EH (cell line): ENCODE data around the gene GRID1.
"Not testable (repeated sequence)": the region's sequence is repeated elsewhere in the genome, so short reads cannot be mapped to it uniquely, and the experiment has no call there.

Experiments used
- DNase-seq: peaks from one replicate; pipeline ENCODE4 v3.0.0-alpha.2; 2015; ENCODE audit warnings: low read depth

Gene GRID1

DNA sequence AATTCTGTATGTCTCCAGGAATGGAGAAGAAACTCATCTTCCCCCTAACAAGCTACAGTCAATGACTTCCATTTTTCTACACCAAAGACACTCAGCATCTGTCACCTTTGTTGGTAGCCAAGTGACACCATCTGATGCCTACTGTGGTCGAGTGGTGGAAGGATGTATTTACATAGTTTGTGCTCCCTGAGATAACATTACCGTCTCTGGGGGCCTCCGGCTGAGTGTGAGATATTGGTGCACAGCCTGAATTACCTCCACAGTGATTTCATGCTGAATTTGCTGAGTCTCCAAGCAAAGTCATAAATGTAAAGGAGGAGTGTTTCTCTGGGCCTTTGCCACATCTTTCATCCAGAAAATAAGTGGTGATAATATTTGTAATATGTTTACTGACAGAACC is 114.0 kb downstream of the GRID1 start:
- DNase-seq: no peak

DNA sequence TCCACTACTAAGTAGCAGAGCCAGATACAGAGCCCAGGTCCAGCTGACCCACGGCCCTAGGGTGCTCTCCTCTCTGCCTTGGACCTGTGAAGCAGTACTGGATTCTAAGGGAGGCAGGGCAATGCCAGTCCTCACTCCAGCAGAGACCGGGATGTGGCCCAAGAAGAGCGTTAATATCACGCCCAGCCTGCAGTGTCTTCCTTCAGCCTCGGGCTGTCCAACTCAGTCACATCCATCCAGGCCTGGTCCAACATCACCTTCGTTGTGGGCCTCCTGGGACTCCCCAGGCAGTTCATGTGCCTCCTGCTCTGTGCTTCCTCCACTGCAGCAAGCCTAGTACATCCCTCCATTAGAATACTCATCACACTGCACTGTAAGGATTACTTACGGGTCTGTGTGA is 114.5 kb downstream of the GRID1 start:
- DNase-seq: no peak

DNA sequence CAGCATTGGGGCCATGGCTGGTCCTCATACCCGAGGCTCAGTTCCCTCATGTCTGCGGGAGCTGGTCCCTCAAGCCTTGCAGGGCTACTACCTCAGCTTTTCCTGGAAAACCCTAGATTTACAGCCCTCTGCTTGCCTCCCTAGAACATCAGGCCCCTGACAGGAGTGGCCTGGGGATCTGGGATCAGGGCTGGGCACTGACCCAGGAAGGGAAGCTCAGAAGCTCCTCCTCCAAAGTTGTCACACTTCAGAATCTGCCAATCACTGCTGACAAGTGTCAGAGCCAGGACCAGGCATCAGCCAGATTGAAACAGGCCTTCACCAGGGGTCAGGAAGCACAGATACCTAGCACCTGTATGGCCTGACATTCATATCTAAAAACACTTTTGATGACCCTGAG is 115.2 kb downstream of the GRID1 start:
- DNase-seq: no peak

DNA sequence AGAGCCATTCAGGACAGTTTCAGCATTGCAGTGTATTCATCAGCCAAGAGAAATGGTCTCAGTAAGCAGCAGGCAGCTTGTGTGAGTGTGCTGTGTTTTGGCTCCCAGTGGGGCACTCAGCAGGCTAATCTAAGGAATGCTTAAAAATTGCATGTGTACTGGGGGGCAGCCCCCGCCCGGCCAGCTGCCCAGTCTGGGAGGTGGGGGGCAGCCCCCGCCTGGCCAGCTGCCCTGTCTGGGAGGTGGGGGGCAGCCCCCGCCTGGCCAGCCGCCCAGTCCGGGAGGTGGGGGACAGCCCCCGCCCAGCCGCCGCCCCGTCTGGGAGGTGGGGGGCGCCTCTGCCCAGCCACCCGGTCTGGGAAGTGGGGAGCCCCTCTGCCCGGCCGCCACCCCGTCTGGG is 116.2 kb downstream of the GRID1 start:
- no peak for DNase-seq

DNA sequence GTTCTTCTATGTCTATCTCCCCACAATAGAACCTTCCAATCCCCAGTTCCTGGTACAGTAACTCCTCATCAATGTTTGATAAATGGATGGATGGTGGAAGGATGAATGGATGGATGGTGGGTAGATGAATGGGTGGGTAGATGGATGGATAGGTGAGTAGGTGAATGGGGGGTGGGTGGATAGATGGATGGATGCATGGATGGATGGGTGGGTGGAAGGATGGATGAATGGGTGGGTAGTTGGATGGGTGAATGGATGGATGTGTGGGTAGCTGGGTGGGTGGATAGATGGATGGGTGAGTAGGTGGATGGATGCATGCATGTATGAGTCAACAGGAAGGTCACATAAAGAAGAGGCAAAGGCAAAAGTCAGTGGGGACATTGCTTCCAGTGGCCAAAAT is 116.8 kb downstream of the GRID1 start:
- DNase-seq: no peak

DNA sequence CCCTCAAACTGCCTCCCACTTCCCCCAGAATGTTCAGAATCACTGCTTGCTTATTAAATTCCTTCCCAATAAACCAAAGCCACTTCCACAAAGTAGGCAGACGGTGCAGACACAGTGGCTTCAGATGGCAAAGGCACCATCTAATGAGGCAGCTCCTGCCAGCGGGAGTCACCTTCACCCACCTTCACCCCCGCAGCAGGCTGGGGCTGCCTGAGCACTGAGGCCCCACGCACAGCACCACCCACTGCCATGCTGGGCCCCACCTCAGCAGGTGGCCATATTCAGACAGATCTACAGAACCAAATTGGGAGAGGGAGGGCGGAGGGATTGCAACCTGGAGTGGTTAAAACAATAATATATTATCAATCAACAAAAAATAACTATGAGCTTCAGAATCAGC is 118.5 kb downstream of the GRID1 start:
- DNase-seq: no peak

DNA sequence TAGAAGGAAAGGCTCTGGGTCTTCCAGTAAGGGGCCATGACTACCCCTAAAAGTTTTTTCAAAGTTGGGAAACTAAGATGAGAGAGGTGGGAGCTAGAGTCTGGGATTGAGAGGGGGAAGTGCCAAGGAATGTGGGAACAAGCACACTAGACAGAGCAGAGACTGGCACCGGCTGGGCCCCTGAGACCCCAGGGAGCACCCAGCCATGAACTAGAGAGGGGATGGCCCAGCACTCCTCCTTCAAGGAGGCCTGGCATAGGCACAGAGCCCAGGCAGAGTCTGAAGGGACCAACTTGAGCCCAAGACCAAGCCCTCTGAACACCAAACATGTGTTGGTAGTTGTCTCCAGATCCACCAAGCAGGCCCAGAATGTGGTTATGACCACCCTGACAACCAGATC is 119.0 kb downstream of the GRID1 start:
- no peak for DNase-seq

DNA sequence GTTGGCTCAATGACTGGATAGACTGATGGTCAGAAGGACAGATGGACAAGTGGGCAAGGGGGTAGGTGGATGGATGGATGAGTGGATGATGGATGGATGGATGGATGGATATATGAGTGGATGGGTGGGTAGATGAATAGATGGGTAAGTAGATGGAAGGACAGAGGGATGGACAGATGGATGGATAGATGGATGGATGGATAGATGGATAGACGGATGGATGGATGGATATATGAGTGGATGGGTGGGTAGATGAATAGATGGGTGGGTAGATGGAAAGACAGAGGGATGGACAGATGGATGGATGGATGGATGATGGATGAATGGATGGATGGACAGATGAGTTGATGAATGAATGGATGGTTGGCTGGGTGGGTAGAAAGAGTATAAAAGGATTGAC is 119.5 kb downstream of the GRID1 start:
- no peak for DNase-seq

DNA sequence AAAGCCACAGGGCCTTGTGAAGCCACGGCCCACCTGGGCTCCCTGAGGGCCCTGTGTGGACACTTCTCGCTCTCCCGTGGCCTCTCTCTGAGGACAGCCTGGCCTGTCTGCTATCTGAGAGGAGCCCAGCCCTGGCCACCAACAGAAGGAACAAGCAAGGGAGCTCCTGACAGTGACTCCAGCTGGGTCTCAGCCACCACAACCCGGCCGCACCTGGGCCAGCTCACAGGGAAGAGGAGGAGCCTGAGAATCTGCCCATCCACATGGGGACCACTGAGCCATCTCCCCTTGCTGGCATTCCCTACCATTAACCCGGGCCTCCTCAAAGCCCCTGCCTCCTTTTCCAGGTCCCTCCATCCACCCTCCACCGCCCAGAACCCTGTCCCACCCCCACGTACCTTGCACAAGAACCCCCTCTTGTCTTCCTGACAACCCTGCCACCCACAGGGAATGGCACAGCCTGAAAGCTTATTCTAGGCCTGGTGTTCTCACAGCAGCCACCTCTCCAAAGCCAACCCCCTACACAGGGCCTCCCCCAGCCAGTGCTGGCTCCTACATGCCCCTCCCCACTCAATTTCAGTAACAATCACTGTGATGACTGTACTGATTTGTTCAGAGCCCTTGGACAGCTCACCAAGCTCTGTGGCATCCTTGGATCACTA is 120.2 kb downstream of the GRID1 start:
- DNase-seq: no peak

DNA sequence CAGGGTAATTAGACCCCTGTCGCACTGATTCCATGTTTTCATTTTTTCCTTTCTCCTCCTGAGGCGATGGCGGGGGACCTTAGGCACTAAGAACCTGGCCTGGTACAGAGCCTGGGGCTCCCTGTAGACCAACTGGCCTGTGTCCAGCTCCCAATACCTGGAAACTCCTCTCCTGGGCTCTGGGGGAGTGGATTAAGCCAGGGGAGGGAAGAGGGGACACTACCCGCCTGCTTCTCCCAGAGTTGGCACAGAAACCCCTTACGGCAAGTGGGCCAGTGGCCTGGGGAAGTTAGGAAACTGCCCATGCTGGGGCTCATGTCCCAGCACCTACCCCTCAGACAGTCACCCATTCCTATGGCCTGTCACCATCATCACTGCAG is 121.6 kb downstream of the GRID1 start:
- no peak for DNase-seq

DNA sequence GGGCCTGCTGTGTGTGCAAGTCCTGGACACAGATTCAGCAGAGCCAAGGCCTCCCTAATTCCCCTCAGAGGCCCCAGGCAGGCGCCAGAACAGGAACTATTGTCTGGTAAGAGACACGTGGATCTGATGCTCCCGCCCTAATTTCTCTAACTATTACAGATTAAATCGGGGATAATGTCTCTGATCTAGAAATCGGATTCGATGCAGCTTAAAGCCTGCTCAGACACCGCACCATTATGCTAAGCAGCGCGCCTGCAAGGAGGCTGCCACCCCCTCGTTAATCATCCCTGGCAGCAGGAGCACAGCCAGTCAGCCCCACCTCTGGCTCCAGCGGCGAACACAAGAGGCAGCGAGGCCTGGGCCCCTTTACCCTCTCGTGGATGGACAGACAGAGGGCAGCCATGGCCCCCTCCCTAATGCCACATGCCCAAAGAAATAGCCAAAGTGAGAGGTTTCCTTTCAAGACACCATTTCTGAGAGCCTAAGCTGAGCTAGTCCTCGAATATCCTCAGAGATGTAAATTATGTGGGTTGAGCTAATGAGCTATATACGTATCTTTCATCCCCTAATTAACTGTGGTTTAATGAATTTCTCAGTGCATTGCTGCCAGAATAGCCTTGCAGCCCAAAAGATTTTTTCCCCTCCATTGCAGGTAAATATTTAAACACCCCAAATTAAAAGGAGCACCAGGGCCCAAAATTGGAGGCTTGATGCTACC is 122.1 kb downstream of the GRID1 start:
- DNase-seq: no peak

DNA sequence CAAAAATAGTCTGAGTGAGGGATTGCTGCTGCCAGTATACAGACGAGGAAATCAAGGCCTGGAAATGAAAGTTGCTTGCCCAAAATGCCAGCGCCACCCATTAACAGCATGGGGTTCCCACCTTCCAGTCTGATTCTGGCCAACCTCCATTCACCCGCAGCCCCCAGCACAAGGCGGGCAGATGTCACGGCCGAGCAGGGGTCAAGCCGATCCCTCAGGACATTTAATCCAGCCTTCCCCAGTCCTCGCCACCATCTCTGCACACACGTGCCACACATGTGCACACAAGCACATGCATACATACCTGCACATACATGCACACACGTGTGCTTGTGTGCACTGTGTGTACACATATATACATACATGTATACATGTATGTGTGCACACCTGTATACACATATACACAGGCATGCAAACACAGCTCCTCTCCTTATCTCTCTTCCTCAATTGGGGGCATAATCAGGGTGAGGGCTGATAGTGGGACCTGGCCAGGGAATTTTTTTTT is 122.9 kb downstream of the GRID1 start:
- DNase-seq: no peak

DNA sequence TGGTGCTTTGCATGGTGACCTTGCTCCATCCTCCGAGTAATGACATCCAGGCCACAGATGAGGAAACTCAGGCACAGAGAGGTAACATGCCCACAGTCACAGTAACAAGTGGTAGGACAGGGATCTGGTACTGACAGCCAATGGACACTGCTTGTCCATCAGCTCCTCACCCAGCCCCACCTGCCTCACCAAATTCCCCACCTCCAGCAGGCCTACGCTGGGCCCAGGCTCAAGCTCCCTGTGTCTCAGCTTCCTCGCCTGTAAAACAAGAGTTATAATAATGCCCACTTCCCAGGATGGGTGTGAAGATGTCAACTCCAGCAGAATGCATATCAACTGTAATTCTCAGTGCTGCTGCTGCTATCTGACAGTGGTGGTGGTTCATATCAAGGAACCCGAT is 123.8 kb downstream of the GRID1 start:
- no peak for DNase-seq

DNA sequence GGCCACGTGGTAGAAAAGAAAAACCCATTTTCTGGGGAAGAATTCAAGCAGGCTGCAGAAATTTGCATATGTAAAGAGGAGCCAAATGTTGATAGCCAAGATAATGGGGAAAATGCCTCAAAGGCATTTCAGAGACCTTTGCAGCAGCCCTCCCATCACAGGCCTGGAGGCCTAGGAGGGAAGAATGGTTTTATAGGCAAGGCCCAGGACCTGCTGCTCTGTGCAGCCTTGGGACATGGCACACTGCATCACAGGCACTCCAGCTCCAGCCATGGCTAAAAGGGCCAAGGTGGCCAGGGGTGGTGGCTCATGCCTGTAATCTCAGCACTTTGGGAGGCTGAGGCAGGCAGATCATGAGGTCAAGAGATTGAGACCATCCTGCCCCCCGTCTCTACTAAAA is 128.5 kb downstream of the GRID1 start:
- DNase-seq: not testable (repeated sequence)

DNA sequence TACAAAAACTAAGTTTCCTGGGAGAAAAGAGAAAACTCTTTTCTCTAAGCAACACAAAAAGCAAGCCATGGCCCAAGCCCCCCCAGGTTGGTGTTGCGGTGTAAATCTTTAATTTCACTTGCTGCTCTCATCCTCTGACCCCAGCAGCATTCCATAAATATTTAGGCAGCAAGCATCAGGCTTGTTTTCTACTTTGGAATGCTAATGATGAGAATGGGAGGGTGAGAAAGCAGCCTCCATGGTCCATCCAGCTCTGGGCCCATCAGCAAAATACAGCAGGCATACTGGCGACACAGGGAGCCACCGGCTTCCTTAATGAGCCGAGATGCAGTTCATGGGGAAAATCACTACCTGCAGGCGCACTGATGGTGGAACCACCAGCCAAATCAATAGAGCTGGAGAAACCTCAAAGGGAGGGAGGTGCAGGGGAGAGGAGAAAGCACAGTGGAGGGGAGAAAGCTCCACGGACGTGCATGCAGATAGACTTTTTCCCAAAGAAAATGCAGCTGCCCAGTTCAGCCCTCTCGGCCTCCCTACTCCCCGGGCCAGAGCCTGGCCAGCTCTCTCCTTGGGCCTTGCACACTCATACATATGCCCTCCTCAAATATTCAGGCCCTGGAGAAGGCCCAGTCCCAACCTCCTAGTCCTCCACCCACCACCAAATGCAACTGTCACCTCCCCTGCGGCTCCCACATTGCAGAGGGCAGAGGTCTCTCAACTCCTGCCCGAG is 131.9 kb downstream of the GRID1 start:
- DNase-seq: peak; percentile 7

DNA sequence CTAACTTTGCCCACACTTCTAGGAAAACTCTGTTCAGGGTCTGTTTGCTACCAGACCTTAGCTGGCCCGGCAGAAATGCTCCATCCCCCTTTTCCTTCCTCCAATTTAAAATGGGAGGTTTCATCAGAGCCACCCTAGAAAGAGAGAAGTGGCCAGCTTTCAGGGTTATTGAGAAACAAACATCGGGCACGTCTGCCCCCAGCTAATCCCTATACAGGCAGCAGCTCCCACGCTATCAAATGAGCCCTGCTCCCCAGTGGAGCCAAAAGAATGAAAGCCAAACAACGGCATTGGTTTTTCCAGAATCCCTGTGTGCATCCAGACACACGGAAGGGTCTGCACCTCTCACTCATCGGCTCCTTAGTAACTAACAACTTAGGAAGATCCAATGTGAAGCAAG is 132.5 kb downstream of the GRID1 start:
- no peak for DNase-seq

DNA sequence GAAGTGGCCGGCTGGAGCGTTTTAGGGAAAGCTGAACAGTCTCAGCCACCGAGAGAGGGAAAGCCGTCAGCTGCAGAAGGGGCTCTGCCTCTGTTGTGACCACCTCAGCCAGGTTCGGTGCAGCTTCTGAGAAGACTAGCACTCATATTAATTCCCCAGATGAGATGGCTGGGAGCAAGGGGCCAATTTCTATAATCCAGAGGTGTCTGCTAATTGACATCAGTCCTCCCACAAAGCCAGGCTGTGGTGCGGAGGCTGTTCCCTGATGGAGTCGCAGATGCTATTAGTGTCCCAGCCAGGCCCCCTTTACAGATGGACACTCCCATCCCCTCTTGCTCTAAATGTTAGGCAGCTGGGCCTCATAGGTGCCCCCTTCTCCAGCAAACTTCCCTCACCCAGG is 133.5 kb downstream of the GRID1 start:
- DNase-seq: no peak

DNA sequence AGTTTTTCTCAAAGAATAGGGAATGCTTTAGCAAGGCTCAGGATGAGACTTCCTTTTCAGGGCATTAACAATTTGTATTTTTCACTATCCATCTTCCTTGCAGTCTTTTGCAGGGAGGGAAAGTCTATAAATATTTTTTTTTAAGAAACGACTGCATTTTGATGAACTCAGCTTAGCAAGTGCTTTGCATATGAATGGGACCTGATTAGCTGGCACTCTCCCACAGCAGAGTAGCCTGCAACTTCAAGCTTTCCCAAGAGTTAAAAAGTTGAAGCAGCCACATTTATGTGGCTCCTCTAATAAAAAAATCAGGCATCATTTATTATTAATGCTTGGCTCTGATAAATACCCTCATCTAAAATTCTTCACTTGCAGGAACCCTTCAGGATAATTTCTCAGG is 134.0 kb downstream of the GRID1 start:
- no peak for DNase-seq

DNA sequence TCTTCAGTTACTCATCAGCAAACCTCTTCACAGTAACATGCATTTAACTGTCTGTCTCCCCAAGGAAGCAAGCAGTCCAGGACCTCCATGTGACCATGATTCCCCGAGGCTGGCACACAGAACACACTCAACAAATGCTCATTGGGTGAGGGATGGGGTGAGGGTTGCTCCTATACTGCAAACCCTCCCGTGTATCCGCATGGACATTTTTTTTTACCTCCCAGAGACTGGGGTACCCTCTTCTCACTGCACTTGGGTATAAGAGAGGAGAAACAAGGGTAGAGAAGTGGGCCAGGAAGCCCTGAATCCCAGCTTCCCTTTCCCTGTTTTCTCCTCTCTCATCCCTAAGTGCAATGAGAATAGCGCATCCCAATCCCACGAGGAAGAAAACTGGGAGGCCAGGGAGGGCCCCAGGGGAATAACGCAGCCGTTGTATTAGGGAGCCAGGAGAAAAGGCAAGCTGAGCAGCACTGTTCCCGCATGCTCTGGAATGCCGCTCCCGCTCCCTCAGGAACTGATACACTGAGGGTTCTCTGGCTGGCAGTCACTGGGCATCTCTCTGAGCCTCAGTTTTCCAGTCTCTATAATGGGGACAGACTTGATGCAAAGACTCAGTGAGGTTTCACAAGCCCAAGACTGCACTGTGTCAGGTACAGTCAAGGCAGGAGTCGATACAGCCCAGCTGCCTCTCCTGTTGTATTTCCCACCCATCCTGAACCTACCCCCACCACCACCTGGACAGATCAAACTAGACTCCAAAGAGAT is 134.6 kb downstream of the GRID1 start:
- DNase-seq: no peak

DNA sequence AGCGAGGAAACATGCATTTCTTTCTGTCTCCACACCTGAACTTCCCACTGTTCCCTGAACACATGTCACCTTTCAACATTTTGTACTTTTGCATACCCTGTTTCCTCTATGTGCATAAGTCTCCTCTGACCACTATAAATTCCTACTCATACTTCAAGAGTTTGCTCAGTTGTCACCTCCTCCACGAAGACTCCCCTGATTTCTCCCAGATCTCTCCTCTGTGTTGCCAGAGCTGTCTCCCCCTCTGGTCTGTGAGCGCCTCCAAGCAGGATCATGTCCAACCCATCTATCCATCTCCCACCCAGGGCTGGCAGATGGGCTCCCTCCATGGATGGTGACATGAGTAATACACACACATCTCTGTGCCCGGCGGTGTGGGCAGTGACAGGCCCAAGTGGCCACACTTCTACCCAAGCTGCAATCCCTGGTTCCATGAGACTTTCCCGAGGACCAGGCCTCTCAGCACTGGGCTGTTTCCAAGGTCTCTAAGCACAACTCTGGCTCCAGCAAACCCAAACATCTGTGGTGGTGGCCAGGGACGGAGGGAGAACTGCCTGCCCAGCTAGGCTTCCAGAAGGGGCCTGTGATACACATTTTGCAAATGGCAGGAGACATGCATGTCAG is 135.9 kb downstream of the GRID1 start:
- no peak for DNase-seq

DNA sequence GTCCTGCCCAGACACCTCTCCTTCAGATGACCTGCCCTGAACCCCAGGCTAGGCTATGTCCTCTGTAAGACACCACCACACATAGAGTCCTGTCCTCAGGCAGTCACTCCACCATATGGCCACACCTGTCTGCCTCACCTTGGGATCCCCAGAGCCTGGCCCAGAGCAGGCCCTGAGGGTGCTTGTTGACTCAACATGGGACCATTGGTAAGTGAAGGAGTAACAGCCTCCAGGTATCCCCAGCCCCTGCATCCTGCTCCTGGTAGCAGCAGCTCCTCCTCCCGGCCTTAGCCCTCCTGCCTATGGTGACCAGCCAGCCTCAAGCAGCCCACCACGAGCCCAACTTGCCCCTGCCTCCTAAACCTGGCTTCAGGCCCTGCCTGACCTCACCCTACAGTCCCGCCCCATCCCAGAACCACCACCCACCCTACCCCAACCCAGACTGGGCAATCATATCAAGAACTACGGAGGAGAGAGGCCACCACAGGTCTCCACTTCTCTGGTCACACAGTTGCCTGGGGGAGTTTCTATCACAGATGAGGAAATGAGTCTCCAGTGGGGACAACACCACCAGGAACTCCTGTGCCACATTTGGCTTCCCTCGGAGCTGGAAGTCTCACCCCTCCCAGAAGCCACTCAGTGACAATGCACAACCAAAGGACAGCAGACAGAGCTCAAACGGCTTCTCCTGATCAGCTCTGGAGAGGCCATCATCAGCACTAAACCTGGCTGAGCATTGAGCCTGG is 136.6 kb downstream of the GRID1 start:
- DNase-seq: no peak
